Body of pancreas (tissue), 4 donors: Measurements from ENCODE around the gene CCBE1.

Experiments
- CTCF ChIP-seq, 7 experiments: fragments of 450-650 bp in 4 of 7; fragments of 200-600 bp in 3 of 7; sonication (generic) in 3 of 7; IDR thresholded peaks; one replicate each; pipeline ENCODE4 v1.5.1; 2016 to 2019; ENCODE audit warnings: antibody characterized with exemption in 7 of 7
- POLR2A ChIP-seq, 3 donors: fragments of 450-650 bp; IDR thresholded peaks; one replicate each; pipeline ENCODE4 v1.6.1; 2016; ENCODE audit warnings: antibody characterized with exemption in 3 of 3, mild to moderate bottlenecking in 2 of 3

- TF ChIP-seq CTCF (IDR thresholded peaks at IDR 0.05), result no peak
- no peak for TF ChIP-seq POLR2A (IDR thresholded peaks at IDR 0.05)
Observed at GRCh38 chr18:59729781-59730180, 32.6 kb upstream of the CCBE1 start.
